K562 (cell line): Measurements from ENCODE around the gene KRT34. TPM values are rescaled to one million over a fixed set of nuclear protein-coding genes. Genes with fewer than 3 reads are reported as not detected.

Experiments used
- ATAC-seq: fragments of 200-7000 bp; cut with Tn5 transposase; 3 replicates; pipeline ENCODE4 v1.9.1; 2020; ENCODE audit warnings: moderate library complexity
- BruUV-seq: library from RNA; stranded (reverse); fragments of 400-500 nt; replicated peaks from 2 replicates; lab custom pipeline; 2021; lab: Mats Ljungman, UMichigan
- CTCF ChIA-PET: fragments of 300-600 bp; formaldehyde crosslinking; extraction: SDS; loops from one replicate; lab custom pipeline; 2021; ENCODE audit warnings: low intra/inter-chr PET ratio; lab: Yijun Ruan, JAX
- POLR2A ChIA-PET: fragments of 300-600, 350-650 bp; sonication (Branson Sonifier 250); formaldehyde crosslinking; extraction: SDS; loops from one replicate; lab custom pipeline; 2021; ENCODE audit warnings: antibody characterized with exemption, inconsistent platforms; lab: Yijun Ruan, JAX
- DNase-seq, 4 experiments: peaks; one replicate each; pipeline versions ENCODE4 v3.0.0 to v3.0.0-alpha.2; 2011 to 2018; ENCODE audit warnings: low spot score in 3 of 4, mixed read lengths in 3 of 4; ENCODE audit errors: extremely low read depth in 1 of 4
- FAIRE-seq: peaks from 2 replicates; lab custom pipeline; 2011; peaks lifted over from hg19 to GRCh38; lab: Jason Lieb, UNC
- H2AFZ ChIP-seq: 2 replicates; pipeline ENCODE4 v1.6.0; 2011; ENCODE audit warnings: low read depth, low read length, control low read depth, inconsistent platforms
- H3K27ac ChIP-seq: fragments of 200-600 bp; 3 replicates; pipeline ENCODE4 v1.8.0; 2011; ENCODE audit warnings: low read depth, mild to moderate bottlenecking, control low read depth, inconsistent platforms, low read length, moderate library complexity, mixed read lengths; ENCODE audit errors: extremely low read depth
- H3K27me3 ChIP-seq, 2 experiments: fragments of 300-600 bp in 1 of 2; 2 replicates in 1 of 2; 3 replicates in 1 of 2; pipeline versions ENCODE4 v1.6.0 to v1.8.0; 2011; ENCODE audit warnings: inconsistent platforms in 2 of 2, low read length in 2 of 2, mild to moderate bottlenecking in 1 of 2, mixed read lengths in 1 of 2, moderate library complexity in 1 of 2; ENCODE audit not compliant: control insufficient read depth in 2 of 2, insufficient read depth in 2 of 2
- H3K36me3 ChIP-seq: fragments of 300-600 bp; 3 replicates; pipeline ENCODE4 v1.8.0; 2011; ENCODE audit warnings: mild to moderate bottlenecking, low read length, inconsistent platforms; ENCODE audit not compliant: control insufficient read depth, insufficient read depth
- H3K4me1 ChIP-seq, 2 experiments: fragments of 200-600 bp in 1 of 2; replicated peaks in 1 of 2; 2 replicates in 1 of 2; 3 replicates in 1 of 2; pipeline versions ENCODE4 v1.5.1 to v1.8.0; 2011; ENCODE audit warnings: inconsistent platforms in 2 of 2, low read length in 2 of 2, mild to moderate bottlenecking in 1 of 2, mixed read lengths in 1 of 2, moderate library complexity in 1 of 2; ENCODE audit not compliant: control insufficient read depth in 2 of 2, insufficient read depth in 2 of 2
- H3K4me2 ChIP-seq: 2 replicates; pipeline ENCODE4 v1.6.1; 2011; ENCODE audit warnings: low read length, control low read depth, inconsistent platforms, mixed read lengths; ENCODE audit not compliant: insufficient read depth
- H3K4me3 ChIP-seq: fragments of 200-600 bp; sonication (generic), shearing (Covaris generic); 2 replicates; pipeline ENCODE4 v1.5.1; 2016; ENCODE audit warnings: control low read depth, inconsistent platforms
- H3K79me2 ChIP-seq: fragments of 200-600 bp; 3 replicates; pipeline ENCODE4 v1.8.0; 2011; ENCODE audit warnings: low read length, inconsistent platforms; ENCODE audit not compliant: control insufficient read depth, insufficient read depth
- H3K9ac ChIP-seq, 2 experiments: 2 replicates each; pipeline versions ENCODE4 v1.6.0 to v1.6.1; 2011; ENCODE audit warnings: low read depth in 2 of 2, low read length in 2 of 2, control low read depth in 1 of 2, inconsistent platforms in 1 of 2, mild to moderate bottlenecking in 1 of 2, mixed read lengths in 1 of 2; ENCODE audit not compliant: insufficient read depth in 1 of 2
- H3K9me1 ChIP-seq: one replicate; pipeline ENCODE4 v1.6.0; 2011; ENCODE audit warnings: inconsistent platforms, mild to moderate bottlenecking, low read length, moderate library complexity; ENCODE audit not compliant: control insufficient read depth, insufficient read depth
- H3K9me3 ChIP-seq: replicated peaks from 2 replicates; pipeline ENCODE4 v1.5.1; 2011; ENCODE audit warnings: low read depth, low read length, inconsistent platforms; ENCODE audit not compliant: control insufficient read depth, insufficient read depth
- H4K20me1 ChIP-seq: replicated peaks from 2 replicates; pipeline ENCODE4 v1.6.1; 2011; ENCODE audit warnings: low read length, inconsistent platforms, mixed read lengths; ENCODE audit not compliant: control insufficient read depth, insufficient read depth
- BRCA1 ChIP-seq, 2 experiments: fragments of 450-650 bp in 1 of 2; sonication (generic) in 1 of 2; formaldehyde crosslinking in 1 of 2; IDR thresholded peaks; 2 replicates each; pipeline versions ENCODE4 v1.5.0 to v1.6.1; 2017 to 2020; ENCODE audit warnings: mild to moderate bottlenecking in 1 of 2, missing genetic modification reagents in 1 of 2
- HNRNPK ChIP-seq: fragments of 200-400 bp; formaldehyde crosslinking; IDR thresholded peaks from one replicate; pipeline ENCODE4 v1.6.1; 2018; ENCODE audit warnings: mild to moderate bottlenecking, low read depth, low read length; ENCODE audit not compliant: poor library complexity, severe bottlenecking
- NFRKB ChIP-seq: fragments of 450-650 bp; IDR thresholded peaks from 2 replicates; pipeline ENCODE4 v1.6.1; 2016; ENCODE audit warnings: low read depth
- SETDB1 ChIP-seq: IDR thresholded peaks from one replicate; pipeline ENCODE4 v1.6.1; 2012; ENCODE audit warnings: low read length, control low read depth, inconsistent platforms
- SIX5 ChIP-seq, 2 experiments: IDR thresholded peaks; 2 replicates each; pipeline ENCODE4 v1.6.1; 2011; ENCODE audit warnings: low read length in 2 of 2, borderline replicate concordance in 1 of 2, low read depth in 1 of 2, mild to moderate bottlenecking in 1 of 2, moderate library complexity in 1 of 2; ENCODE audit not compliant: insufficient read depth in 1 of 2
- ZNF778 ChIP-seq: fragments of 450-650 bp; formaldehyde crosslinking; IDR thresholded peaks from 2 replicates; pipeline ENCODE4 v1.4.0; 2020; ENCODE audit warnings: mild to moderate bottlenecking, moderate library complexity
- WGBS: fragments of 100-300 bp; shearing (Covaris generic); methylation state at CpG from one replicate; pipeline ENCODE4 v1.1.6; 2016; ENCODE audit warnings: low coverage, mixed read lengths; ENCODE audit not compliant: insufficient coverage; ENCODE audit errors: missing lambda C conversion rate; 5-methylcytosine and 5-hydroxymethylcytosine counted together
- in situ Hi-C: fragments of 300-500 bp; cut with MboI; formaldehyde crosslinking; loops from 4 replicates; pipeline ENCODE4 v1.15.0; 2018; ENCODE audit warnings: inconsistent platforms, mixed read lengths
- intact Hi-C: fragments of 100-400 bp; cut with micrococcal nuclease; formaldehyde crosslinking; loops from 2 replicates; pipeline ENCODE4 v1.14.2; 2022
- polyA plus RNA-seq, 8 experiments: library from polyadenylated mRNA; depleted of rRNA in 4 of 8; stranded (reverse) in 5 of 8; unstranded in 3 of 8; fragments of >200 nt; fragmentation: Nextera tagmentation in 2 of 8; fragmentation: Illumina TruSeq in 1 of 8; extraction: Ambion mirVana in 2 of 8; extraction: Trizol in 1 of 8; gene quantifications; 2 replicates each; pipeline versions ENCODE4 v1.2.1 to v1.2.3, GENCODE V29; 2011 to 2014; ENCODE audit warnings: inconsistent platforms in 1 of 8, missing spikeins in 1 of 8
- total RNA-seq, 7 experiments: library from RNA; depleted of rRNA in 6 of 7; stranded (reverse); fragments of >200 nt in 6 of 7; fragmentation: Illumina TruSeq in 2 of 7; extraction: Trizol in 2 of 7; gene quantifications; 2 replicates each; pipeline versions ENCODE4 v1.2.1 to v1.2.3, GENCODE V29; 2011 to 2021; ENCODE audit warnings: low replicate concordance in 1 of 7
- TF ChIP-seq, protein P1 (sequence below), 2 experiments: fragments of 450-650 bp; conservative IDR thresholded peaks; 2 replicates each; pipeline ENCODE4 v1.6.1; 2017; ENCODE audit warnings: mild to moderate bottlenecking in 2 of 2, moderate library complexity in 2 of 2

KRT34 gene
- total and polyA plus RNA-seq, 9 of the 15 experiments (the other 6 are each of a cell fraction or from before 2014, with no cell fraction given), result not detected

DNA sequence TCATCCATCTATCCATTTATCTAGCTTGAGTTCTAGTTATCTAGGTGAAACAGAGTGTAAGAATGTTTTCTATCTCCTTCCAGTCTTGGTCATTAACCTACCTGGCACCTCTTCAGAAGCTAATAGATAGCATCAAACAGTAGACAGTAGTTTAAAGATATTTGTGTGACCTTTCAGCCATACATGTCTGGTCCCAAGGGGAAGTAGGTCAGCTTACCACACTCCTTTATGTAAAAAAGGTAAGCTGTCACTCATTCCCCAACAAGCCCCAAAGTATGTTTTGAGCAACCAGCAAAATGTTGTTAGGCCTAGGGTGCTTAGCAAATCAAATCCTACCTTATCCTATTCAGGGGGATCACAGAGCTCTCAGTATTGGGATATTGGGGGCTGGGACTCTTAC, 16.0 kb downstream of the KRT34 start:
- POLR2A ChIA-PET, result no interaction called here
- no peak for FAIRE-seq

DNA sequence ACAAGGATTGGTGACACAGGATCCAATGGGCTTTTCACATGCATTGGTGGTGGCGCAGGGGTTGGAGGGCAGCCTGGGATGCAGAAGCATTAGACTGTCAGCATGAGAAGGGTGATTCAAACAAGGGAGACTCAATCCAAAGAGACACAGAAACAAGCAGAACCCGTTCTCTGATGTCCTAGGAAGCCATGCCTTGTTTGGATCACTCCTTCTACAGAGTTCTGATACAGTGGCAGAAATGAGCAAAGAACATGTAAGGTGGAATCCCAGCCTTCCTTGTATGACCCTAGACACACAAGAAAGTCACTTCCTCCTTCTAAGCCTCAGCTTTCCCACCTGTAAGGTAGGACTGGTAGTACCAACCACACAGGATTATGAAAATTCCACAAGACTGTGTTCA, 18.2 kb downstream of the KRT34 start:
- Histone ChIP-seq H4K20me1 (no peaks in the 10 kb centered on the region), H3K9ac (no peak overlapping the region), H3K36me3 (no peaks in the 10 kb centered on the region), H3K79me2 (no peaks in the 10 kb centered on the region), H3K4me2 (no peak overlapping the region), H3K27ac (no peak overlapping the region), H3K27me3 (peaks cover 5 to 6% of the 10 kb centered on the region in 2 experiments; a peak in 2 of 5 replicates), H2AFZ (no peak overlapping the region), H3K4me1 (no peaks in the 10 kb centered on the region), H3K9me3 (no peaks in the 10 kb centered on the region), H3K9me1 (no peaks in the 10 kb centered on the region), H3K4me3 (no peak overlapping the region)
- no peak for ATAC-seq
- DNase-seq, result no peak
- CTCF ChIA-PET, result no interaction called here
- intact Hi-C loops, result no loop called here
- TF ChIP-seq BRCA1 (IDR thresholded peaks at IDR 0.05) (no peak), BRCA1 (CRISPR knock-in tag; IDR thresholded peaks at IDR 0.05) (no peak), NFRKB (no peak), ZNF778 (CRISPR knock-in tag) (no peak), SIX5 (IDR thresholded peaks at IDR 0.05; ENCODE audit: borderline replicate concordance in 1 of 2, insufficient read depth in 1 of 2, low read depth in 1 of 2, low read length in 2 of 2) (no peak), HNRNPK (no peak)
- TF ChIP-seq, protein P1, sequence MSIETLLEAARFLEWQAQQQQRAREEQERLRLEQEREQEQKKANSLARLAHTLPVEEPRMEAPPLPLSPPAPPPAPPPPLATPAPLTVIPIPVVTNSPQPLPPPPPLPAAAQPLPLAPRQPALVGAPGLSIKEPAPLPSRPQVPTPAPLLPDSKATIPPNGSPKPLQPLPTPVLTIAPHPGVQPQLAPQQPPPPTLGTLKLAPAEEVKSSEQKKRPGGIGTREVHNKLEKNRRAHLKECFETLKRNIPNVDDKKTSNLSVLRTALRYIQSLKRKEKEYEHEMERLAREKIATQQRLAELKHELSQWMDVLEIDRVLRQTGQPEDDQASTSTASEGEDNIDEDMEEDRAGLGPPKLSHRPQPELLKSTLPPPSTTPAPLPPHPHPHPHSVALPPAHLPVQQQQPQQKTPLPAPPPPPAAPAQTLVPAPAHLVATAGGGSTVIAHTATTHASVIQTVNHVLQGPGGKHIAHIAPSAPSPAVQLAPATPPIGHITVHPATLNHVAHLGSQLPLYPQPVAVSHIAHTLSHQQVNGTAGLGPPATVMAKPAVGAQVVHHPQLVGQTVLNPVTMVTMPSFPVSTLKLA (conservative IDR thresholded peaks at IDR 0.05), result no peak
- POLR2A ChIA-PET, result no interaction called here
- no TSS peak for BruUV-seq
- 4% methylated on average over 2 of the region's 2 CpGs for WGBS
- in situ Hi-C loops, result no loop called here
- no peak for FAIRE-seq

More for the DNA sequence above, 16.0 kb downstream of the KRT34 start:
- H3K4me2 ChIP-seq, result no peak overlapping the region
- ATAC-seq, result no peak
- CTCF ChIA-PET, result no interaction called here
- H3K4me1 ChIP-seq, result no peaks in the 10 kb centered on the region
- BruUV-seq, result no TSS peak
- no peak overlapping the region for H3K4me3 ChIP-seq
- H3K9me1 ChIP-seq, result no peaks in the 10 kb centered on the region
- H3K9ac ChIP-seq, result no peak overlapping the region
- intact Hi-C loops (no loop called here), in situ Hi-C loops (no loop called here)
- H3K27me3 ChIP-seq, result peaks cover 5 to 6% of the 10 kb centered on the region in 2 experiments; a peak in 2 of 5 replicates
- H2AFZ ChIP-seq, result no peak overlapping the region
- no peak for DNase-seq
- no peaks in the 10 kb centered on the region for H3K36me3 ChIP-seq
- H3K9me3 ChIP-seq, result no peaks in the 10 kb centered on the region
- H4K20me1 ChIP-seq, result no peaks in the 10 kb centered on the region
- H3K27ac ChIP-seq, result no peak overlapping the region
- H3K79me2 ChIP-seq, result no peaks in the 10 kb centered on the region
- no peak for TF ChIP-seq SETDB1
